HL-60/S4 (cell line): ENCODE measurements around the gene TEX2.

Experiments used
- in situ Hi-C: fragments of 300-500 bp; cut with MboI; formaldehyde crosslinking; loops from 2 replicates; pipeline ENCODE4 v1.14.3; 2022; ENCODE audit warnings: low sequenced_read_pairs

TEX2 gene, protein sequence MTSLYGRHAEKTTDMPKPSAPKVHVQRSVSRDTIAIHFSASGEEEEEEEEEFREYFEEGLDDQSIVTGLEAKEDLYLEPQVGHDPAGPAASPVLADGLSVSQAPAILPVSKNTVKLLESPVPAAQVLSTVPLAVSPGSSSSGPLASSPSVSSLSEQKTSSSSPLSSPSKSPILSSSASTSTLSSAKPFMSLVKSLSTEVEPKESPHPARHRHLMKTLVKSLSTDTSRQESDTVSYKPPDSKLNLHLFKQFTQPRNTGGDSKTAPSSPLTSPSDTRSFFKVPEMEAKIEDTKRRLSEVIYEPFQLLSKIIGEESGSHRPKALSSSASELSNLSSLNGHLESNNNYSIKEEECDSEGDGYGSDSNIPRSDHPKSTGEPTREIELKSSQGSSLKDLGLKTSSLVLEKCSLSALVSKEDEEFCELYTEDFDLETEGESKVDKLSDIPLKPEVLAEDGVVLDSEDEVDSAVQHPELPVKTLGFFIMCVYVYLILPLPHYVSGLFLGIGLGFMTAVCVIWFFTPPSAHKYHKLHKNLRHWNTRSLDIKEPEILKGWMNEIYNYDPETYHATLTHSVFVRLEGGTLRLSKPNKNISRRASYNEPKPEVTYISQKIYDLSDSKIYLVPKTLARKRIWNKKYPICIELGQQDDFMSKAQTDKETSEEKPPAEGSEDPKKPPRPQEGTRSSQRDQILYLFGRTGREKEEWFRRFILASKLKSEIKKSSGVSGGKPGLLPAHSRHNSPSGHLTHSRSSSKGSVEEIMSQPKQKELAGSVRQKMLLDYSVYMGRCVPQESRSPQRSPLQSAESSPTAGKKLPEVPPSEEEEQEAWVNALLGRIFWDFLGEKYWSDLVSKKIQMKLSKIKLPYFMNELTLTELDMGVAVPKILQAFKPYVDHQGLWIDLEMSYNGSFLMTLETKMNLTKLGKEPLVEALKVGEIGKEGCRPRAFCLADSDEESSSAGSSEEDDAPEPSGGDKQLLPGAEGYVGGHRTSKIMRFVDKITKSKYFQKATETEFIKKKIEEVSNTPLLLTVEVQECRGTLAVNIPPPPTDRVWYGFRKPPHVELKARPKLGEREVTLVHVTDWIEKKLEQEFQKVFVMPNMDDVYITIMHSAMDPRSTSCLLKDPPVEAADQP

DNA sequence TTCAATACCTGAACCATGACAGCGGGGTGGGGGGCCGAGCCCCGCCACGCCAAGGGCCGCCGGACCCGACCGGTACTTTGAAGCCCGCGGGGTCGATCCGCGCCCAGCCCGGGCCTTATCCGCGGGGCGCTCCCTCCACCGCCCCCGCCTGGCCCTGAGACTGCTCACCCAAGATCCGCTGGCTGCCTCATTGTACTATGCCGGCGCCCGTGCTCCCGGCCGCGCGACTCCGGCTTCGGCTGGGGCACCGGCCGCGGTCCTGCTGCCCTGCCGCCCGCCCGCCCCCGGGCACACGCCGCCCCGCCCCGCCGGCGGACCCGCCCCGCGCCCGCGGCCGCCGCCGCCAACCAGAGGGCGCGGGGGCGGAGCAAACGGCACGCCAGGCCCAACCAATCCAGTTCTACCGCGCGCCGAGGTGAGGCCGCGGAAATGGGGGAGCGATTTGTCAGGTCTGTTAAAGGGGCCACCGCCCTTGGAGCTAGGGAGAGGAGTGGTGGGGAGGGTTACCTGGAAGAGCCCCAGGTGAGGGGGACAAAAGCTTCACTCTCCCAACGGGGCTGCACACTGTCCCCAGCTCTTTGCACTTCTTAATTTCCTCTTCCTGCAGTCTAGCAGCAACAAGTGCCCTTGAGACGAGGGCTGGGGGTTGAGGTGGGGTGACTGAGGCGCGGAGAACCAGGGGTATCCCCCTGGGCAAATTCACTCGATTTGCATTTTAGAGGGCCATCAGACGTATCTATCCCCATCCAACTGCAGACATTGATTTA is at the start of gene TEX2:
Gene TEX2, minus strand, starts transcription at position 261 of the 767 bp plus-strand sequence. CDS start 49,043 bp downstream, outside the sequence.
- in situ Hi-C loops = no loop called here

GRCh38 chr17:64309710-64310109 is 46.6 kb upstream of the TEX2 start:
- in situ Hi-C loops = loop anchor here (25.0 kb wide), 2 partner anchors 328 to 428 kb away; no protein-coding TSS in a partner anchor

- in situ Hi-C loops = loop anchor here (25.0 kb wide), 2 partner anchors 328 to 428 kb away; no protein-coding TSS in a partner anchor
These were observed 46.0 kb upstream of the TEX2 start for GRCh38 chr17:64309021-64309420.

GRCh38 chr17:64306850-64307463 is 43.9 kb upstream of the TEX2 start:
- in situ Hi-C loops = loop anchor here (25.0 kb wide), 2 partner anchors 330 to 430 kb away; no protein-coding TSS in a partner anchor

- in situ Hi-C loops = loop anchor here (25.0 kb wide), 2 partner anchors 333 to 433 kb away; no protein-coding TSS in a partner anchor
These were observed 41.5 kb upstream of the TEX2 start for GRCh38 chr17:64304551-64304950.

DNA sequence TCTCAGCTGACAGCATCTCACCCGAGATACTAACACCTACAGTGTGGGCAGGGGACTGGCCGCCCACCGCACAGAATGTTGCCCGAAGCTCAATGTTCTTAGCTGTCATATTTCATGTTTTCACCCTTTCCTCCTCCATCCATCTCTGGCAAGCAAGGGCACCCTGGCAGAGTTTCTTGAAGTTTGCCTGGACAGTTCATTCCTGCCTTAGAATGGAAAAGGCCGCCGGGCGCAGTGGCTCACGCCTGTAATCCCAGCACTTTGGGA is 37.6 kb upstream of the TEX2 start:
- in situ Hi-C loops = loop anchor here (25.0 kb wide), 2 partner anchors 337 to 437 kb away; no protein-coding TSS in a partner anchor

DNA sequence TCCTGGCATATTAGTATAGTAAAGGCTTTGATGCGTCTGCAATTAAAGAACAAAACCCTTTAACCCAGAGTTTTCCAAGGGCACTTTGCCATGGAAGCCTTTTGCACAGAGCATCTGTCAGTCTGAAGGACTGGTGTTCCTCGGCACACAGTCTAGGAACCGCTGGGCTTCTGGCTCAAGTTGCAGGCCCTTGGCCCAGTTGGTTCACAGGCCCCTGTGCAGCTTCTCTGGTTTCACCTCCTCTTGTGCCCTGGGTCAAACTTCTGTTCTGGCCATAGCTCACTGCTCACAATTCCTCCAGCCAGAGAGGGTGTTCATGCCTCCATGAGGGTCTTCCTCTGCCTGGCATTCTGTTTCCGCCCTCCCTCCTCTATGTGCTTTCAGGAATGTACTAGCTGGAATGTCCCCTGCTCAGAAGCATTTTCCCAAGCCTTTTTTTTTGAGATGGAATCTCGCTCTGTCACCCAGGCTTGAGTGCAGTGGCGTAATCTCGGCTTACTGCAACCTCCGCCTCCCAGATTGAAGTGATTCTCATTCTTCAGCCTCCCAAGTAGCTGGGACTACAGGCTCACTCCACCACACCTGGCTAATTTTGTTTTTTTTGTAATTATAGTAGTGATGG is 34.5 kb upstream of the TEX2 start:
- in situ Hi-C loops = loop anchor here (25.0 kb wide), 1 partner anchor 260 kb away; no protein-coding TSS in a partner anchor

GRCh38 chr17:64296246-64296645 is 33.2 kb upstream of the TEX2 start:
- in situ Hi-C loops = loop anchor here (25.0 kb wide), 1 partner anchor 259 kb away; no protein-coding TSS in a partner anchor

- in situ Hi-C loops = loop anchor here (25.0 kb wide), 1 partner anchor 258 kb away; no protein-coding TSS in a partner anchor
These were observed 32.1 kb upstream of the TEX2 start for GRCh38 chr17:64295146-64295545.

- in situ Hi-C loops = loop anchor here (25.0 kb wide), 1 partner anchor 254 kb away; no protein-coding TSS in a partner anchor
These were observed 28.3 kb upstream of the TEX2 start for GRCh38 chr17:64291268-64291851.

DNA sequence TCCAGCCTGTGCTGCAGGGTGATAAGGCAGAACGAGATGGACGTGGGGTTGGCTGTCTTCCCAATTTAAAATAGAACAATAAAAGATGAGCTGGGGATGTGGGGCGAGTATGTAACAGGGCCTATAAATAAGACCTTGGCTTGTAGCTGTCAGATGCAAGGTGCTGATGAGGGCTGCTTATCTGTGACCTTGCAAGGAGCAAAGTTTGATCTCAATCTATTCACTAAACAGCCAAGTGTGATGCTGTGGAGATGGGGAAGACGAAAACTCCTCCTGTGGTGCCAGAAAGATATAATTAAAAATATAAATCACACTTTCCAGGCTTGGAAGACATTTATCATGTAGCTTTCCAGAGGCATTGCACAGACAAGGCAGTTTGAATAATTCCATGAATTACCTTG is 26.7 kb upstream of the TEX2 start:
- in situ Hi-C loops = loop anchor here (10.0 to 25.0 kb wide), 2 partner anchors 252 to 375 kb away; partner anchors contain the start of genes CSHL1 and GH1

DNA sequence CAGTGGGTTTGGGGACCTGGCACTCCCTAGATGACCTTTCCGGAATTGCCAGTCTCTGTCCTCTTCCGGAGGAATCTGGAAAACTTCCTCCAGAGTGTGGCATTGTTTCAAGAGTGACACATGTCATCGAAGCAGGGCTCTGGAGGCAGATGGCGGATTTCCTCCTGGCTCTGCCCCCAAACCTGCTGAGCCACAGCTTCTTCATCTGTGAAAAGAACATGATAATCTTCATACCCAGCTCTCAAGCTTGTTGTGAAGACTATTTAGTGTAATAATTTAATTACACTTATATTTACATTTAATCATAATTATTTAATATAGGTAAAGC is 19.7 kb upstream of the TEX2 start:
- in situ Hi-C loops = loop anchor here (10.0 to 25.0 kb wide), 2 partner anchors 245 to 368 kb away; partner anchors contain the start of genes CSHL1 and GH1

DNA sequence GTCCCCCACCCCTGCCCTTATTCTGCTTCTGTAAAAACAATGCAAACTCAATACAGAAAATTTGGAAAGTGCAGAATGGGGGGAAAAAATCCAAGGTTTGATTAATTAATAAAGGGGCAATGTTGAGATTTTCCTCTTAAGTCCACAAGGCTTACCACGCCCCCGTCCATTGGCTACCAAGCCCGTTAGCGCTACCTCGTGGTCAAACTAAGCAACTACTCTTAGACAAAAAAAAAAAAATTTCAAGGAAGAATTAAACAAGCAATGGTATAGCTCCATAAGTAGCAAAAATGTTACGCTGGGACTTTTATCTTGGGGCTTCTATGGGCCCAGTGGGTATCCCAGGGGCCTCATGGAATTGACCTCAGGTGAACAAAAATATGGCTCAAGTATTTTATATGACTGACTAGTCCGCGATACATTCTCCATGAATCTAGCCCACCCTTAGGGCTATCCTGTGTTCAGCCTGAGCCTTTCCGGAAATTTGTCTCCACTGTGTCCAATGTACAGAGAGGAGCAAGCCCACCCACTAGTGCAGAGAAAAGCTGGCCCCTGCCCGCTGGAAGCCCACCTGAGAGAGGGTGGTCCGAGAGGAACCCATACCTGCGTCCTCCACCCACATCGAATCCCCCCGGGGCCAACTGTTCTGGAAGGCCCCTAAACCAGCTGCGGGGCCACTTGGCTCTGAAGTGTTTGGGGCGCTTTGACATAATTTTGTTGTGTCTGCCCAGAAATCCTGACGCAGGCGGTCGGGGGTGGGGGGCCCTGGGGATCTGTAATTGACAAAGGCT is 19.1 kb upstream of the TEX2 start:
- in situ Hi-C loops = loop anchor here (10.0 to 25.0 kb wide), 2 partner anchors 245 to 367 kb away; partner anchors contain the start of genes CSHL1 and GH1

- in situ Hi-C loops = loop anchor here (25.0 kb wide), 1 partner anchor 241 kb away; no protein-coding TSS in a partner anchor
These were observed 15.6 kb upstream of the TEX2 start for GRCh38 chr17:64278614-64279013.

DNA sequence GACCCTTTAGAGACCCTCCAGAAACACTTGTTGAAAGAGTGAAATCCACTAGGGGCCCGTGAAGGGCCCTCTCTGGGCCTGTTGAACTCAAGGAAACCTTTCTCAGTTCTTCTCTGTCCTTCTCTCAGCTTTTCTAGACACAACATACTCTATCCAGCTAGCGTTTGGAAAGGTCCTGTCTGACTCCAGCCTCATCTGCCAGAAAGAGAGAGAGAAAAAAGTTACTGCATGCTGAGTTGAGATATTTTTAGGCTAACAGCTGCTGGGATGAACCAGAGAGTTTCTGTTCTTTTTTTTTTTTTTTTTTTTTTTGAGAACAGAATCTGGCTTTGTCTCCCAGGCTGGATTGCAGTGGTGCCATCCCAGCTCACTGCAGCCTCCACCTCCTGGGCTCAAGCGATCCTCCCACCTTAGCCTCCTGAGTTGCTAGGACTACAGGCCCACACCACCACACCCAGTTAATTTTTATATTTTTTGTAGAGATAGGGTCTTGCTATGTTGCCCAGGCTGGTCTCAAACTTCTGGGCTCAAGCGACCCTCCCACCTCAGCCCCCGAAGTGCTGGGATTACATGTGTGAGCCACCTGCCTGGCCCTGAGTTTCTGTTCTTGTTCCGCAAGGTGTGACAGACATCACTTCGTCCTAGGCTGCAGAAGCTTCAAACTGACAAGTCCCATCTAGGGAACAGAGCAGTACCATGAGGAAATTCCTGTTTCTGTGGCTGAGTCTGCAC is 14.9 kb upstream of the TEX2 start:
- in situ Hi-C loops = loop anchor here (25.0 kb wide), 1 partner anchor 241 kb away; no protein-coding TSS in a partner anchor

DNA sequence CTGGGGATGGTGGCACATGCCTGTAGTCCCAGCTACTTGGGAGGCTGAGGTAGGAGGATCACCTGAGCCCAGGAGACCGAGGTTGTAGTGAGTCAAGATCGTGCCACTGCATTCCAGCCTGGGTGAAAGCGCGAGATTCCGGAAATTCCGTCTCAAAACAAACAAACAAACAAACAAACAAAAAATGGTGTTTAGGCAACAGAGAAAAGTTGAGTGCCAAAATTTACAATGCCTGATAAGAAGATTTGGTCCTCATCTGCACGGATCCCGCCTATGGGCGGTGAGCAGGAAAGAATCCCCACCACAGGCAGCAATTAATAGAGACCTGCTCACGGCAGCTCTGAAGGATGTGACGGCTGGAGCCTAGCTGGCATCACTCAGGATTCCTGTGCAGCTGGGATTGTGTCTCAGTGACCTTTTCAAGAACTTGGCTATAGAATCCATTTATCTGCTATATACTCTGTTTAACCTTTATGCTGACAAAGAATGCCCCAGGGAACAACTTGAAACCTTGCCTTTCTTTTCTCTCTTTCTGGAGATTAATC is 14.0 kb upstream of the TEX2 start:
- in situ Hi-C loops = loop anchor here (25.0 kb wide), 1 partner anchor 240 kb away; no protein-coding TSS in a partner anchor

DNA sequence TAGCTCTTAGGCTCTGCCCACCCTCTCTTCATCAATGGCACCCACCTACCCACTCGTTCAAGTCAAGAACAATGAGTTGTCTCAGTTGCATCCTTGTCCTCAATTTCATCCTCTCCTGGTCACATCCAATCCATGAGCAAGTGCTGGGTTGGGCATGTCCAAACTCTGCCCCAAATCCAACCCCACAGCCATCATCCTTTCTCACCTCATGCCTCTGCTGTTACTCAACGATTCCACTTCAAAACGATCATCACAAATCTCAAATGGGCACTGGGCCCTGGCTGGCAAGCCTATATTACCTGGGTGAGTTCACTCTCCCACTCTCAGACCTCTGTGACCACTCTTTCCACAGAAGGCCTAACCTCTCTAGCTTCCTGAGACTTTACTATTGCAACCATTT is 12.0 kb upstream of the TEX2 start:
- in situ Hi-C loops = loop anchor here (25.0 kb wide), 1 partner anchor 238 kb away; no protein-coding TSS in a partner anchor
